GM19455 (cell line): ENCODE results near the gene CNOT6.

ENCODE experiments used
- ATAC-seq: cut with Tn5 transposase; IDR thresholded peaks from one replicate; pipeline ENCODE4 v1.9.1; 2021; ENCODE audit not compliant: unreplicated experiment

Gene CNOT6

GRCh38 chr5:180598797-180599589, 104.8 kb downstream of the CNOT6 start:
- ATAC-seq: no peak

DNA sequence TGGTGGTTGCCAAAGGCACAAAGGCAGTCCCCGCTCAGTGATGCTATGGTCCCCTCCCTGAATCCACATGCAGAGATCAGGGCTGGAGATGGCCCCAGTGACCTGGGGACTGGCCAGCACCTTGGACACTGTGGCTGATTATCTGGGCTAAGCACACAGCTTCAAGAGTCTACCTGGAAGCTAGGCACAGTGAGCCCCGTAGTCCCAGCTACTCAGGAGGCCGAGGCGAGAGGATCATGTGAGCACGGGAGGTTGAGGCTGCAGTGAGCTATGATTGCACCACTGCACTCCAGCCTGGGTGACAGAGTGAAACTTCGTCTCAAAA, 105.4 kb downstream of the CNOT6 start:
- no peak for ATAC-seq

DNA sequence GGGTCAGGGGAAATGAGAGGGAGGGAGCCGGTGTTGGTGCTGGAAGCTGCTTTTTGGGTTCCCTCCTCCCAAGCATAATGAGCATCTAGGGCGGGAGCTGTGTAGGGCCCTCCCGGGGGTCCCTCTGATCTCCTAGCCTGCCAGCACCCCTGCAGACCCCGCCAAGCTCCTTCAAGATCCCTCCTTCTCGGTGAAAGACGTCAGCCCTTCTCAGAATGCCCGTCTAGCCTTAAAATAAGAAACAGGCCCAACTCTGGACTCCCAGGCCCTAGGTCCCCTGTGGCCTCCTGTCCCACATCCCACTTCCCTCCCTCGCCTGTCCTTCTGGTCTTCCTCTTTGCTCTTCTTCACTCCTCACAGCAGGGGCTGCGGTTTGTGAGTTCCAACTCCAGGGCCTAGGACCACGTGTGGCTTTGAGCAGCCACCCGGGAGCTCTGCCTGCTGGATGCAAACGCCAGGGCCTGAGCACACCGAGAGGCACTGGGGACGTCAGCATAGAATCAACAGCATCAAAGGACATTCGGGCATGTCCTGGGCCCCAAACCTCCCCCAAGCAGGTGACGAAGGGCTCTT, 105.9 kb downstream of the CNOT6 start:
- no peak for ATAC-seq

- no peak for ATAC-seq
Observed at GRCh38 chr5:180600554-180601041, 106.4 kb downstream of the CNOT6 start.

DNA sequence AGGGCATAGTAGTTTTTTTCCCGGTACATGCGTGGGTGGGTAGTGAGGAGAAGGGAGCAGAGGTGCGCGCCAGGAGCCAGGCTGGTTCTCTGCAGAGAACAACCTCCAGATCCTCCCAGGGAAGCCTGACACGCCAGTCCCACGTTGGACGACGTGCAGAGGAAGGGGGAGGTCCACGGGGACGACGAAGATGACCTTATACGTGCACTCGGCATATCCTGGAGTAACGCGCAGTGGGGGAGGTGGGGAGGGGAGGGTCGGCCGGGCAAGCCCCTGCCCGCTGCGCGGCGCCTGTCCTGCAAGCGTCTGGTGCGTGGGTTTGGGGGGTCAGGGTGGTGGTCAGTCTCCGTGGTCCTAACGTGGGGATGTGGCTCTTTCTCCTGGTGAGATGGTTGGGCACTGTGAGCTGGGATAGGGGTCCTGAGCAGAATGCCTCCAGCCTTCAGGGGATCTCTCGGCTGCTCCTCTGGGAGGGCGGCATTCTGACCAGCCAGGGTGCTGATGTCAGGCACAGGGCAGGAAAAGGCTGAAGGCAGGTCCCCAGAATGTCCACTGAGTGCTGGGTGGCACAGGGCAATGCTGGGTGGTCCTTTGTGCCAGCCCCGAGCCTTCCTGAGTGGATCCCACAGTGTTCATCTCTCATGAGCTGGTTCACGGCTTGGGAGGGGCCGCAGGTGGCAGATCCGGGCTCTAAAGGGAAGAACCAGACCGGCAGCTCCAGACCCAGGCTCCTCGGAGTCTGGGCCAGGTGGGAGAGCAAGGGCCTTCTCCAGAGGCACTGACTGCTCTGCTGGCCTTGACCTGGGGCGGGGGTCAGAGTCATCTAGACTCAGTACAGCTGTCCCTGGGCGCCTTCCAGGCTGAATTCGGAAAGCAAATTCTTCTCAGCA, 107.7 kb downstream of the CNOT6 start:
- no peak for ATAC-seq

- no peak for ATAC-seq
Observed at GRCh38 chr5:180602481-180603075, 108.4 kb downstream of the CNOT6 start.

DNA sequence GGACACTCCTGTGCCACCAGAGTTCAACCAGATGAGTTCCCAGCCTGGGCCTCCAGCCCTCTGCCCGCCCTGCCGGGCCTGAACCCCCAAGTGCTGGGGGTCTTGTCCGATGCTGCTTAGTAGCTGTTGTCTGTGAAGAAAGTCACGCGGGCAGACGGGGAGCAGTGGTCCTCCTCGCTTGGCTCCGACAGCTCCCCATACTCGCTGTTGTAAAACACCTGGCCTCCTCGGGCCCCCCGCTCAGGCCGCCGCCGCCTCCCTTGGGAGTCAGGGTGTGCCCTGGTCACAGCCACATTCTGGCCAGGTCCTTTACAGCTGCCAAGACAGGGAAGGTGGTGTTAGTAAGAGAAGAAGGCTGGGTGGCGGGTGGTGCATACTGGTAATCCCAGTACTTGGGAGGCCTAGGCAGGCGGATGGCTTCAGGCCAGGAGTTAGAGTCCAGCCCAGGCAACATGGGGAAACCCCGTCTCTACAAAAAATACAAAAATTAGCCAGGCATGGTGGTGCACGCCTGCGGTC, 109.0 kb downstream of the CNOT6 start:
- ATAC-seq: no peak

DNA sequence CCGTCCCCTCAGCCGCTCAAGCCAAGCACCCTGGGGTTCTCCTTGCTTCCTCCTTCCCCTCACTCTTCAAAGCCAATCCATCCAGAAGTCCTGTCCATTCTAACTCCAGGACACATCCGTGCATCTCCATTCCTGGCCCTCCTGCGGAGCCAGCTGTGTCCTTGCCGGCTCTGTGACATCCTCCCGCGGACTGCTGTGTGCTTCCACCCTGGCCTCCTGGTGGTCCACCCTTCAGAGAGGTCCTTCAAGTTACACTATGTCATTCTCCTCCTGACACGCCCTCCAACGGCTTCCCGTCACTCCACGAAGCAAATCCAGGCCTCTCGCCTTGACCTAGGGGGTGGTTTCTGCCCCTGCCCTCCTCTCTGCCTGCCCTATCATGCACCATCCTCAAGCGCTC, 110.1 kb downstream of the CNOT6 start:
- ATAC-seq: no peak

DNA sequence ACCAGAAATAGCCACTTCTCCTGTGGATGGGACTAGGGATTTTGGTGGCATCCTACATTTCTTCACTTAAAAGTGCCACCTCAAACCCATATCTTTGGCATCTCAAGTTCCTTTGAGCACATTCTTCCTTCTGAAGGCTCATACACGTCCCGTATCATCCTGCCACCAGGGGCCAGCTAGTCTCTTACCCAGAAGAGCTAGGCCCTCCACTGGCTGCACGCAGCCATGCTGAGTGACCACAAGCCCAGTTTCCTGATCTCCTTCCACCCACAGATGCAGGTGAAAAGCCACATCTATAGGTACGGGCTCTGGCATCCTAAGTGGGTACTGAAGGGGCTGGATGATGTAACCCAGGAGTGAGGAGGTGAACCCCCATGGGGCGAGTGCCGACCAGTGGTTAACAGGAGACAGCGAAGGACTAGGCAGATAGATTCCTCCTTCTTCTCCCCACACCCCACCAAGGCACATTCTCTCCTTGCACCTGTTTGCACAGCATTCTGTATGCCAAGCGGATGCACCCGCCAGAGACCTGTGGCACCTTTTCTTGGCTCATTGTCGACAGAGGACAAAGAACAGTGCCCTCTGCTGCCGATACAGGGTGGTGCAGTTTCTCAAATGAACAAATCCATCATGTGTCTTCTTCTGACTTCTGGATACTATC, 111.5 kb downstream of the CNOT6 start:
- ATAC-seq: no peak

GRCh38 chr5:180606215-180606785, 112.1 kb downstream of the CNOT6 start:
- ATAC-seq: no peak

GRCh38 chr5:180607861-180608571, 113.8 kb downstream of the CNOT6 start:
- no peak for ATAC-seq

GRCh38 chr5:180608572-180609310, 114.6 kb downstream of the CNOT6 start:
- ATAC-seq: no peak

- no peak for ATAC-seq
Observed at GRCh38 chr5:180609386-180609785, 115.2 kb downstream of the CNOT6 start.

DNA sequence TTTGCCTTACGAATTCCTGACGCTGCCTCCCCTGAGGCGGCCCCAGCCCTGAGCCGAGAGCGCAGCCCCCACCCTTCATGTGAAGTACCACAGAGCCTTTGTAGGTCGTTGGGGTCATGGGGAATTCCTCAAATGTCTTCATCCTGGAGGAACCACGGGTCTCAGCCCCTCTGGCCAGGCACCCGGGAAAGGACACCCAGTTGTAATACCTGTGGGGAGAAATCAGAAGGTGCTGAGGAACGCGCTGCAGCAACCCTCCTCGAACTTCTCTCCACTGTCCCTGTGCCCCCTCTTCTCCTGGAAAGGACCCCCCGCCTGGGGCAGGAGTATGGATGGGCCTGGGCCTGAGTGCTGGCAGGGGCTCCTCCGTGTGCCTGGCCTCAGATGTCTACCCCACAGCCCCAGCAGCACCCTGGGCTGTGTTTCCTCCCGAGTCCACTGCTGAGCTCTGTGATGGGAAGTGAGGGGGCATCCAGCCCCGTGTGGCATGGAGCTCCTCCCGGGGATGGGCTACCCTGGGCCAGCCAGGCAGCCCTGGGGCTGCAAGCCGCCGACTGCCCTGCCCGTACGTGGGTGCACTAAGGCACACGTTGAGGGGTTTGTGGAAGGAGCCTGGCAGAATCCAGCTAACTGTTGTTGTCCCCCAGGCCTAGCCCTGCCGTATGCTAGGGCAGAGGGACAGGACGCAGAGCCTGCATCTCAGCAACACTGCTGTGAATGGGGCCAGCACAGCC, 115.8 kb downstream of the CNOT6 start:
- no peak for ATAC-seq

DNA sequence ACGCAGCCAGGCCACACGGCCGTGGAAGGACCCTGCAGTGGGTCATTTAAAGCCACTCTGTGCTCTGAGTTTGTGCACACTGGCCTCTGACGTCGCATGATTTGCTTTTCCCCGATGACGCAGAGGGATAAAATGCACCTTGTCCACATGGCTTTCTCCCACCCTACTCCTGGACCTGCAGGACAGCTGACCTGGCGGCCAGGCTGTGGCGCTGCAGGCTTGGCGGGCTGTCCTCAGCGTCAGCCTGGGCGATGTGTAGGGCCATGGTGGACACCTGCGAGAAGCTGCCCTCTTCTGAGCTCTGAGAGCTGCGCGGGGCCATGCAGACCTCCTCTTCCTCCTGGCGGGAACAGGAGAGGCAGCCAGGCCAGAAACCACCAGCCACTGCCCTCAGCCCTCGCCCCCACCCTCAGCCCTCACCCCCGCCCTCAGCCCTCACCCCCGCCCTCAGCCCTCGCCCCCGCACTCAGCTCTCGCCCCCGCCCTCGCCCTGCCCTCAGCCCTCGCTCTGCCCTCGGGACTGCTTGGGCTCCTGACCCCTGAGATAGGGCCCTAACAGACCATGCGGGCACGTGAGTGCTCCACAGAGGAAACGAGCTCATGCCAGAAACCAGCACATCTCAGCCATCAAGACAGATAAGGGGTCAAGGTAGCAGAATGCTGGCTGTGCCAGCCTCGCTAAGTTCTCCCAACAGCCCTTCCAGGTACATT, 117.1 kb downstream of the CNOT6 start:
- no peak for ATAC-seq

DNA sequence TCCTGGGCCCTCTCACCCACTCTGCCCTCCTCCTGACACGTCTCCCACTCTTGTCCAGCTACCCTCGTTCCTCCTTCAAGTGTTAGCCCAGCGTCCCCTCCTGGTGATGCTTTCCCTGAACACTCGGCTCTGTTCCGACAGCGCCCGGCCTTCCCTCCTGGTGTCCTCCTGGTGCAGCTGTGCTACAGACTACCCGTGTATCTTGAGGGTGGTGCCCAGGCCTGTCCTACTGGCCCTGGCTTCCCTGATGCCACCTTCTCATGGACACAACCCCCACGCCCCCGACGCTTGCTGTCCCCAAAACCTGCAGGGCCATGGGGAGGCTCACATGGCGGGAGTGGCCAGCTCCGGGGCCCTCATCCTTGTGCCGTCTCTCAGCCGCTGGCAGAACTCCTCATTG, 118.5 kb downstream of the CNOT6 start:
- no peak for ATAC-seq

- no peak for ATAC-seq
Observed at GRCh38 chr5:180613188-180613813, 119.1 kb downstream of the CNOT6 start.
